SK-N-SH (cell line): ENCODE data around the gene FAM168A. TPM values are rescaled to one million over a fixed set of nuclear protein-coding genes. Genes with fewer than 3 reads are reported as not detected.
A peak's percentile ranks its signal among the peaks of the same experiment; 100 is the strongest.

ENCODE experiments used
- CTCF ChIA-PET: fragments of 300-600, 350-600 bp; formaldehyde crosslinking; extraction: SDS; loops from one replicate; lab custom pipeline; 2021; lab: Yijun Ruan, JAX
- POLR2A ChIA-PET: fragments of 350-600 bp; sonication (Branson Sonifier 250); formaldehyde crosslinking; extraction: SDS; loops from one replicate; lab custom pipeline; 2020; ENCODE audit warnings: antibody characterized with exemption, inconsistent platforms; lab: Yijun Ruan, JAX
- DNase-seq: peaks from one replicate; pipeline ENCODE4 v3.0.0; 2012
- H2AFZ ChIP-seq: fragments of 200-600 bp; sonication (generic); 2 replicates; pipeline ENCODE4 v1.8.1; 2016; ENCODE audit warnings: antibody characterized with exemption, mild to moderate bottlenecking, low read depth
- H3F3A ChIP-seq: fragments of 200-600 bp; sonication (generic); replicated peaks from 2 replicates; pipeline ENCODE3; 2016; ENCODE audit warnings: antibody characterized with exemption, mild to moderate bottlenecking; ENCODE audit not compliant: insufficient read depth
- H3K27ac ChIP-seq, 2 experiments: fragments of 200-500 bp in 1 of 2; fragments of 200-600 bp in 1 of 2; sonication (Bioruptor generic) in 1 of 2; sonication (generic), shearing (Covaris generic) in 1 of 2; 2 replicates each; pipeline versions ENCODE4 v1.5.1 to v1.6.1; 2014 to 2016; ENCODE audit warnings: low read depth in 2 of 2, inconsistent platforms in 1 of 2, low read length in 1 of 2, mild to moderate bottlenecking in 1 of 2, mixed read lengths in 1 of 2
- H3K27me3 ChIP-seq: fragments of 200-600 bp; sonication (generic), shearing (Covaris generic); 2 replicates; pipeline ENCODE4 v1.6.1; 2016; ENCODE audit warnings: mixed run types; ENCODE audit not compliant: insufficient read depth
- H3K36me3 ChIP-seq, 2 experiments: fragments of 200-500 bp in 1 of 2; fragments of 200-600 bp in 1 of 2; sonication (Bioruptor generic) in 1 of 2; sonication (generic) in 1 of 2; replicated peaks in 1 of 2; 2 replicates each; pipeline versions ENCODE3 to v1.5.1; 2014 to 2016; ENCODE audit warnings: low read length in 1 of 2, mild to moderate bottlenecking in 1 of 2; ENCODE audit not compliant: insufficient read depth in 2 of 2, control insufficient read depth in 1 of 2
- H3K4me1 ChIP-seq, 2 experiments: fragments of 200-500 bp in 1 of 2; fragments of 200-600 bp in 1 of 2; sonication (Bioruptor generic) in 1 of 2; sonication (generic), shearing (Covaris generic) in 1 of 2; 2 replicates each; pipeline versions ENCODE4 v1.5.1 to v1.6.1; 2014 to 2016; ENCODE audit warnings: low read depth in 1 of 2, low read length in 1 of 2, mixed run types in 1 of 2; ENCODE audit not compliant: insufficient read depth in 2 of 2, control insufficient read depth in 1 of 2
- H3K4me2 ChIP-seq: fragments of 200-600 bp; sonication (generic), shearing (Covaris generic); 2 replicates; pipeline ENCODE4 v1.6.1; 2017; ENCODE audit warnings: mixed run types
- H3K4me3 ChIP-seq, 2 experiments: fragments of 200-500 bp in 1 of 2; fragments of 200-600 bp in 1 of 2; sonication (Bioruptor generic) in 1 of 2; sonication (generic), shearing (Covaris generic) in 1 of 2; 2 replicates each; pipeline versions ENCODE4 v1.5.1 to v1.8.1; 2014 to 2016; ENCODE audit warnings: low read depth in 2 of 2, inconsistent platforms in 1 of 2, low read length in 1 of 2, mild to moderate bottlenecking in 1 of 2, mixed read lengths in 1 of 2, moderate library complexity in 1 of 2
- H3K79me2 ChIP-seq: fragments of 200-600 bp; sonication (generic); 2 replicates; pipeline ENCODE4 v1.8.1; 2017; ENCODE audit warnings: mild to moderate bottlenecking; ENCODE audit not compliant: insufficient read depth
- H3K9ac ChIP-seq: fragments of 200-600 bp; sonication (generic); 2 replicates; pipeline ENCODE4 v1.6.1; 2017; ENCODE audit warnings: mixed run types
- H3K9me2 ChIP-seq: fragments of 200-600 bp; sonication (generic); 2 replicates; pipeline ENCODE4 v1.6.1; 2017; ENCODE audit warnings: mixed run types
- H3K9me3 ChIP-seq: fragments of 200-600 bp; sonication (generic); 2 replicates; pipeline ENCODE4 v1.6.1; 2017; ENCODE audit warnings: mixed run types, mild to moderate bottlenecking, moderate library complexity
- H4K20me1 ChIP-seq: fragments of 200-600 bp; sonication (generic); 2 replicates; pipeline ENCODE4 v1.6.1; 2017; ENCODE audit warnings: mild to moderate bottlenecking, mixed run types; ENCODE audit not compliant: insufficient read depth
- CTCF ChIP-seq: fragments of 200-600 bp; sonication (generic); IDR thresholded peaks from 2 replicates; pipeline ENCODE4 v1.6.1; 2017; ENCODE audit warnings: antibody characterized with exemption, mild to moderate bottlenecking, moderate library complexity
- ELF1 ChIP-seq: IDR thresholded peaks from 2 replicates; pipeline ENCODE4 v1.4.0; 2012
- NRF1 ChIP-seq: IDR thresholded peaks from 2 replicates; pipeline ENCODE4 v1.6.1; 2012; ENCODE audit warnings: low read depth, mild to moderate bottlenecking, low read length
- POLR2AphosphoS5 ChIP-seq: IDR thresholded peaks from 2 replicates; pipeline ENCODE4 v1.6.1; 2012; ENCODE audit warnings: low read depth, low read length
- REST ChIP-seq: IDR thresholded peaks from 2 replicates; pipeline ENCODE4 v1.6.1; 2012; ENCODE audit warnings: mild to moderate bottlenecking, low read depth, low read length, moderate library complexity
- RXRA ChIP-seq: IDR thresholded peaks from 2 replicates; pipeline ENCODE4 v1.4.0; 2012; ENCODE audit warnings: low read depth, mild to moderate bottlenecking, borderline replicate concordance
- YY1 ChIP-seq: IDR thresholded peaks from 2 replicates; pipeline ENCODE4 v1.4.0; 2012; ENCODE audit warnings: low read depth, mild to moderate bottlenecking
- WGBS: methylation state at CpG from one replicate; pipeline ENCODE4 v1.1.6; 2017; ENCODE audit warnings: low lambda C conversion rate; 5-methylcytosine and 5-hydroxymethylcytosine counted together
- polyA plus RNA-seq, 3 experiments: library from polyadenylated mRNA; depleted of rRNA; stranded (reverse); fragments of >200 nt; gene quantifications; 2 replicates each; pipeline ENCODE4 v1.2.3, GENCODE V29; 2012

Gene FAM168A
- polyA plus RNA-seq, 1 of the 3 experiments (the other 2 are of a cell fraction): 17.8 TPM

DNA sequence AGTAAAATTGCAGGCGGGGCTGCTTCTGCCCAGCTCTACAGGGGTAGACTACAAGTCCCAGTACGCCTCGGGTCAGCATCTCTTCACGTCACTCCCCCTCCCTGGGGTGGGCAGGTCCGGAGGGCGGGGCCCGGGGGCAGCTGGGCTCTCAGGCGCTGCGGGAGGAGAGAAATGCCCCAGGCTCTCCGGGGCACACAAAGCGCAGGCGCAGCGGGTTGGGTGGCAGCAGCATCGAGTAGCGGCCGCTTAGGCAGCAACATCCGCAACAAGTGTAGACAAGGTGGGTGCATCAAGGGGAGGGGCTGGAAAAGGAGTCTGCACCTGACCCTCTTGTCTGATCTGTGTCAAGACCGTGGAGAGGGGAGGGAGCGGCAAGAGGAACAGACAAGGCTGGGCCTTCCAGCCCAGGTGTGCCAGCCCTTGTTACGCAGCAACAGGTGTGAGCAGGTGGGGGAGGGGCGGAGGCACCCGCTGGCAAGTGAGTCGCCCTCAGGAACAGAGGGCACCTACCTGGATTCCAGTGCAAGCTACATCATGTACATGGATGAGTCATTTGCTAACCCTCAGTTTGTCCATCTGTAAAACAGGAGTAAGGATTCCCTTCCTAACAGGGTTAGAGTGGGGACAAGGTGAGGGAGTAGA is 49.7 kb upstream of the FAM168A start:
- no peak overlapping the region for H3K9ac ChIP-seq
- H3F3A ChIP-seq: no peaks in the 10 kb centered on the region
- TF ChIP-seq NRF1 (peak; percentile 70), POLR2AphosphoS5 (no peak), YY1 (no peak), CTCF (no peak)
- peak overlapping the region; percentile 7; the same call in 1 of the 2 replicates for H3K4me2 ChIP-seq
- DNase-seq: peak; percentile 87
- no peak overlapping the region for H2AFZ ChIP-seq
- no peak overlapping the region for H3K27ac ChIP-seq
- no peaks in the 10 kb centered on the region for H4K20me1 ChIP-seq
- 39% methylated on average over 18 of the region's 23 CpGs for WGBS
- no peaks in the 10 kb centered on the region for H3K36me3 ChIP-seq
- ChIA-PET POLR2A (no interaction called here), CTCF (interaction anchor here (1.3 to 7.6 kb wide), 5 partner anchors 13 to 296 kb away, joined by 5 to 45 read pairs (median 13); no protein-coding TSS in a partner anchor)
- no peaks in the 10 kb centered on the region for H3K79me2 ChIP-seq
- H3K4me1 ChIP-seq: peaks cover 0 to 7% of the 10 kb centered on the region in 2 experiments; a peak in 1 of 4 replicates
- H3K27me3 ChIP-seq: no peaks in the 10 kb centered on the region
- H3K4me3 ChIP-seq: peak overlapping the region in 1 of 2 experiments; percentile 20; a peak in 2 of 4 replicates
- no peaks in the 10 kb centered on the region for H3K9me3 ChIP-seq
- H3K9me2 ChIP-seq: no peaks in the 10 kb centered on the region

DNA sequence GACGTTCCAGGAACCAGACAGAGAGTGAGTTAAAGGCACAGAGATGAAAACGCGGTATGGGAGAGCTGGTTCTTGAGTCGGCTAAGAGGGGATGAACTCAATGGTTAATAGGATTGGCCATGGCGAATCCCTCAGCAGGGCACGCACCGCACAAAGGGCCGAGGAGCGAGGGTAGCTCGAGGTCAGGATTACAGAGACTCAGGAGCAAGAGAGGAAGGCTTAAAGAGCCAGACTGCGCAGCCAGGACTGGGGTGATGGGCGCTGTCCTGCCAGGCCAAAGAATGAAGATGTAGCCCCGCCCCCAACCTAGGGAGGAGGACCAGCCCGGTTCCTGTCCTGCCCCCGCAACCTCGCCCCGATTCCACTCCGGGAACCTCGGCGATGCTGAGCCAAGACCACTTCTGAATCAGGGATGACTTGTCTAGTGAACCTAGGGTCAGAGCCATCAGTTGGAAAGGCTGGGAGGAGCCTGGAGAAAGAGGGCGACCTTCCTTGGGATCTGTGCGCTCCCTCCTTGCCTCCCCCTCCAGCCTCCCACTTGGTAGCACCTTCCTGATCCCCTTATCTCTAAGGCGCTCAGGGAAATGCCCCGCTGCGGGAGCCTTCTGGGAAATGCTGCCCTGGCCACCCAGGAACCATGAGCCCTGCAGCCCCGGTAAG is 48.2 kb upstream of the FAM168A start, which contains the start of gene PLEKHB1:
Gene PLEKHB1 (plus strand): TSS at position 610 of the 660 bp plus-strand sequence. CDS start 28 bp downstream, at position 638.
- ChIA-PET POLR2A (no interaction called here), CTCF (interaction anchor here (0.6 to 7.6 kb wide), 5 partner anchors 15 to 401 kb away, joined by 3 to 45 read pairs (median 5); no protein-coding TSS in a partner anchor)
- H4K20me1 ChIP-seq: no peaks in the 10 kb centered on the region
- no peak for DNase-seq
- no peaks in the 10 kb centered on the region for H3F3A ChIP-seq
- no peak within 1 kb of the TSS for H3K9ac ChIP-seq
- H3K4me2 ChIP-seq: peak within 1 kb of the TSS; percentile 7; the same call in 1 of the 2 replicates
- no peak within 1 kb of the TSS for H2AFZ ChIP-seq
- H3K4me1 ChIP-seq: peaks cover 0 to 7% of the 10 kb centered on the region in 2 experiments; a peak in 1 of 4 replicates
- H3K27me3 ChIP-seq: no peaks in the 10 kb centered on the region
- 84% methylated on average over 22 of the region's 26 CpGs for WGBS
- H3K36me3 ChIP-seq: no peaks in the 10 kb centered on the region
- H3K4me3 ChIP-seq: no peak within 1 kb of the TSS
- no peak for TF ChIP-seq RXRA
- no peak for TF ChIP-seq NRF1
- TF ChIP-seq ELF1: no peak
- no peak for TF ChIP-seq REST
- no peaks in the 10 kb centered on the region for H3K9me2 ChIP-seq
- no peak within 1 kb of the TSS for H3K27ac ChIP-seq
- no peaks in the 10 kb centered on the region for H3K79me2 ChIP-seq
- no peaks in the 10 kb centered on the region for H3K9me3 ChIP-seq
